Brain microvascular endothelial cell (primary cell): ENCODE measurements around the gene RAC3.

Source experiments
- DNase-seq: peaks from one replicate; pipeline ENCODE4 v3.0.0-alpha.2; 2020
- H3K27ac ChIP-seq: fragments of 250-450 bp; sonication (Bioruptor Pico); 2 replicates; pipeline ENCODE4 v1.5.1; 2020; ENCODE audit warnings: mild to moderate bottlenecking, moderate library complexity
- H3K27me3 ChIP-seq: fragments of 250-450 bp; sonication (Bioruptor Pico); replicated peaks from 2 replicates; pipeline ENCODE4 v1.5.1; 2020; ENCODE audit warnings: mild to moderate bottlenecking
- H3K36me3 ChIP-seq: fragments of 250-450 bp; sonication (Bioruptor Pico); replicated peaks from 2 replicates; pipeline ENCODE4 v1.5.1; 2020; ENCODE audit warnings: mild to moderate bottlenecking
- H3K4me3 ChIP-seq: 2 replicates; pipeline ENCODE4 v1.5.1; 2011; ENCODE audit warnings: low read depth, mild to moderate bottlenecking, control low read depth, low read length, moderate library complexity
- in situ Hi-C: cut with HindIII; loops from 2 replicates; pipeline ENCODE4 v1.10.0; 2017; ENCODE audit warnings: low sequenced_read_pairs, low pct_ligation_motif_present
- TF ChIP-seq, protein P1 (sequence below): IDR thresholded peaks from 2 replicates; pipeline ENCODE4 v1.5.1; 2011; ENCODE audit warnings: low read depth, mild to moderate bottlenecking, moderate library complexity, low read length, control low read depth, inconsistent platforms; ENCODE audit errors: missing control alignments

RAC3 gene

GRCh38 chr17:82050152-82050760 is 18.8 kb downstream of the RAC3 start:
- TF ChIP-seq, protein P1, sequence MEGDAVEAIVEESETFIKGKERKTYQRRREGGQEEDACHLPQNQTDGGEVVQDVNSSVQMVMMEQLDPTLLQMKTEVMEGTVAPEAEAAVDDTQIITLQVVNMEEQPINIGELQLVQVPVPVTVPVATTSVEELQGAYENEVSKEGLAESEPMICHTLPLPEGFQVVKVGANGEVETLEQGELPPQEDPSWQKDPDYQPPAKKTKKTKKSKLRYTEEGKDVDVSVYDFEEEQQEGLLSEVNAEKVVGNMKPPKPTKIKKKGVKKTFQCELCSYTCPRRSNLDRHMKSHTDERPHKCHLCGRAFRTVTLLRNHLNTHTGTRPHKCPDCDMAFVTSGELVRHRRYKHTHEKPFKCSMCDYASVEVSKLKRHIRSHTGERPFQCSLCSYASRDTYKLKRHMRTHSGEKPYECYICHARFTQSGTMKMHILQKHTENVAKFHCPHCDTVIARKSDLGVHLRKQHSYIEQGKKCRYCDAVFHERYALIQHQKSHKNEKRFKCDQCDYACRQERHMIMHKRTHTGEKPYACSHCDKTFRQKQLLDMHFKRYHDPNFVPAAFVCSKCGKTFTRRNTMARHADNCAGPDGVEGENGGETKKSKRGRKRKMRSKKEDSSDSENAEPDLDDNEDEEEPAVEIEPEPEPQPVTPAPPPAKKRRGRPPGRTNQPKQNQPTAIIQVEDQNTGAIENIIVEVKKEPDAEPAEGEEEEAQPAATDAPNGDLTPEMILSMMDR = no peak
- in situ Hi-C loops = no loop called here
- no peak overlapping the region for H3K27ac ChIP-seq
- H3K36me3 ChIP-seq = peaks cover 25% of the 10 kb centered on the region
- DNase-seq = no peak
- H3K27me3 ChIP-seq = no peaks in the 10 kb centered on the region
- H3K4me3 ChIP-seq = peak overlapping the region; percentile 77

DNA sequence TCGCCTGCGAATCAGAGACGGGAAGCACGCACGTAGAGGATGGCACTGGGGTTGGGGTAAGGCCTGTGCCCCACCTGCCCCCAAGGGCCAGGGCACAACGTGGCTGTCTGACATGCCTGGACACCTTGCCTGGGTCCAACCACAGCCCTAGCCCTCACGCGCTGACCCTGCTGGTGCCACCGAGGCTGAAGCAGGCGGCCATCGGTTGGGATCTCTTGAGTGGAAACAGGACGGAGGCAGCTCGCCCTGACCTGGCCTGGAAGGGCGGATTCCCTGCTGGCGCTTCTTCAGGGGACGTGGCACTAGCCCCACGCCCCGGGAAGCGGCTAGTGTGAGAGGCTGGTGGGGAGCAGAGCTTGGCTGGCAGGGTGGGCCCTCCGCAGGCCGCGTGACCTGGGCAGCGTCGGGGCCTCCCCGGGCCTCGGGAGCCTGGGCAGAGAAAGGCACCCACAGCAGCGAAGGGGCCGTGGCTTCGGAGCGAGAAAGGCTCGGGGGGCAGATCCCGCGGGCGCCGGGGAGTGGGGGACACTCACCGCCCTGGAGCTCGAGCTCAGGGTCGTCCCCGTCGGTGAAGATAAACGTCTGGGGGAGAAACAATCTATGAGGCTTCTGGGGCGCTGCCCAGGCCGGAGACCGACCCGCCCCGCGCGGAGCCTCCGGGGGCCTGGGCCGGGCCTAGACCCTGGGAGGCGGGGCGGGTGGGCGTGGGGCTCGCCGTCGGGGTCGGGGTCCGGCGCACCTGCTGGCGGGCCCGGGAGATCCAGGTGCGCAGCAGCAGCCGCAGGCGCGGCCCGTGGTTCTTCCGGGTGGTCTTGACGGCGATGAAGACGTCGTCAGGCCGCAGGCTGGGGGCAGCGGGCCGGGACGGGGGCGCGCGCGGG is 19.5 kb downstream of the RAC3 start:
- in situ Hi-C loops = no loop called here
- TF ChIP-seq, protein P1 = no peak
- Histone ChIP-seq H3K36me3 (peaks cover 31% of the 10 kb centered on the region), H3K4me3 (peak overlapping the region; percentile 77), H3K27me3 (no peaks in the 10 kb centered on the region), H3K27ac (peak overlapping the region; percentile 21)
- no peak for DNase-seq

DNA sequence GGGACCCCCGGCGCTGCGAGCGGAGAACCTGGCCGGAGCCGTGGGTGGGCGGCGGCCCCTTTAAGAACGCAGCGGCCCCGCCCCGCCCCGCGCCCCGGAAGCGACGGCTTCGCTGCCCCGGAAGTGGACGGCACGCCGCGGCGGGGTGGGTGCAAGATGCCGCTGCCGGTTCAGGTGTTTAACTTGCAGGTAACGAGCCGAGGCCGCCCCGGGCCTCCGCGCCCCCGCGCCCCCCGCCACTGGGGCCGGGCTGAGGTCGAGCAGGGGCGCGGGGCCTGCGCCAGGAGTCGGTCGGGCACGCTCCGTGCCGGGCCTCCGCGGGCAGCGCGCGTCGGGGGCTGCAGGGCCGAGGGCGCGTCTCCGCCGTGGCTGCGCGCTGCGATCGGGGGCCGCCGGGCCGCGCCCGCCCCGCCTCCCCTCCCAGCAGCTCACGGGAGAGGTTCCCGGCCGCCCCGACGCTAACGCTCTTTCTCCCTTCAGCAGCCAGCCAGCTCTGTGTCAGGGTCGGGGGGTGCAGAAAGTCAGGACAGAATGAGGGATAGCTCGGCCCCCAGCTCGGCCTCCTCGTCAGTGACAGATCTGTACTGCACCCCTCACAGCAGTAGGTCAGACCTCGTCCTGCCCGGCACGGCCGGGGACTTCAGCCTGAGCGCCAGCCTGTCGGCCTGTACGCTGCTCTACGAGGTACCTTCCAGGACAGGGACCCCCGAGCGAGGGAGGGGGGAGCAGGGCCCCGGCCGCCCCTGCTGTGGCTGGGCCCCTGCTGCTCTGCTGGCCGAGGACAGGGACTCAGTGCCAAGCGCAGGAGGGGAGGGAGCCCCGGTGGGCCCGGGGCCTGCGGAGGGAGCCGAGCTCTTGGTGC is 20.5 kb downstream of the RAC3 start, which contains the start of the genes GPS1 and RFNG:
Gene GPS1, plus strand, starts transcription at position 123 of the 862 bp plus-strand sequence. Its CDS starts 34 bp downstream, at position 157.
Gene RFNG, minus strand, starts transcription at position 36 of the 862 bp plus-strand sequence. CDS start 45 bp downstream, outside the sequence.
- Histone ChIP-seq H3K27ac (peak within 1 kb of the TSS; percentile 21), H3K27me3 (no peaks in the 10 kb centered on the region), H3K4me3 (peak within 1 kb of the TSS; percentile 77), H3K36me3 (peaks cover 38% of the 10 kb centered on the region)
- DNase-seq = no peak
- TF ChIP-seq, protein P1 = no peak
- in situ Hi-C loops = no loop called here

DNA sequence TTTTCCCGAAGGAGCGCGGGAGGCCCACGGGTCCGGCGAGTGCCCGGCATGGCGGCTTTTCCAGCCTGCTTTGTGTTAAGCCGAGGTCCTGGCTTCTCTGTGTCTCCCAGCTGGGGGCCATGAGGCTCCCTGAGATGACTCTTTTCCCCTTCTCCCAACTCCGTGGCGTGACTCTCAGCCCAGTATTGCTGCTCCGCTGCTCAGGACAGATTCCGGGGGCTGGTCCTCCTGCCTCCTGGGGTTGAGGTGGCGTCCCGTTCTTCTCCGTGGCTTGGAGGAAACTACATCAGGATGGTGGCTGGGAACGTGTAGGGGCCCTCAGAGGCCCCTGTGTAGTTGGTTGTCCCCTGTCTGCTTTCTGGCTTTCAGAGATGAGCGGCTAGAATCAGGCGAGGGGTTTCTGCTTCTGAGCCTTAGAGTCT is 21.2 kb downstream of the RAC3 start:
- in situ Hi-C loops = no loop called here
- Histone ChIP-seq H3K4me3 (peak overlapping the region; percentile 77), H3K36me3 (peaks cover 39% of the 10 kb centered on the region), H3K27me3 (no peaks in the 10 kb centered on the region), H3K27ac (no peak overlapping the region)
- TF ChIP-seq, protein P1 = no peak
- DNase-seq = no peak

DNA sequence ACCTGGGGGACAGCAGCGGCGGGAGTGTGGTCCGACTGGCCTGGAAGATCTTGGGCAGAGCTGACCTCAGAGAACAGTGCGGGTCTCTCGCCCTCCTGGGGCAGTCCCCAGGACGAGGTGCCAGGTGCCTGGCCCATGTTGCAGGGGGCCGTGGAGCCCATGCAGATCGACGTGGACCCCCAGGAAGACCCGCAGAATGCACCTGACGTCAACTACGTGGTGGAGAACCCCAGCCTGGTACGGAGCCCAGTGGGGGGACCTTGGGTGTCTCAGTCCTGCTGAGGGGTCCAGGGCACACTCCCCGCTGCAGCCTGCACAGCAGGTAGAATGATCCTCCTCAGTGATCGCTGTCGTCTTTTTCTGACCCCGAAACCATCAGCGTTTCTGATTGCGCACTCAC is 21.7 kb downstream of the RAC3 start:
- Histone ChIP-seq H3K27ac (no peak overlapping the region), H3K36me3 (peaks cover 43% of the 10 kb centered on the region), H3K4me3 (peak overlapping the region; percentile 77), H3K27me3 (no peaks in the 10 kb centered on the region)
- no peak for DNase-seq
- TF ChIP-seq, protein P1 = no peak
- in situ Hi-C loops = no loop called here
